Activated T-cell treated with anti-CD3 and anti-CD28 coated beads, Interleukin-2, amount 50 U/mL, for 48 hours (primary cell): ENCODE results near the gene ASB11.
"Not testable (repeated sequence)": the region's sequence is repeated elsewhere in the genome, so short reads cannot be mapped to it uniquely, and the experiment has no call there.

ENCODE experiments used
- DNase-seq, 2 experiments: peaks; one replicate each; pipeline ENCODE4 v3.0.0-alpha.2; 2020

Gene ASB11, protein sequence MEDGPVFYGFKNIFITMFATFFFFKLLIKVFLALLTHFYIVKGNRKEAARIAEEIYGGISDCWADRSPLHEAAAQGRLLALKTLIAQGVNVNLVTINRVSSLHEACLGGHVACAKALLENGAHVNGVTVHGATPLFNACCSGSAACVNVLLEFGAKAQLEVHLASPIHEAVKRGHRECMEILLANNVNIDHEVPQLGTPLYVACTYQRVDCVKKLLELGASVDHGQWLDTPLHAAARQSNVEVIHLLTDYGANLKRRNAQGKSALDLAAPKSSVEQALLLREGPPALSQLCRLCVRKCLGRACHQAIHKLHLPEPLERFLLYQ

DNA sequence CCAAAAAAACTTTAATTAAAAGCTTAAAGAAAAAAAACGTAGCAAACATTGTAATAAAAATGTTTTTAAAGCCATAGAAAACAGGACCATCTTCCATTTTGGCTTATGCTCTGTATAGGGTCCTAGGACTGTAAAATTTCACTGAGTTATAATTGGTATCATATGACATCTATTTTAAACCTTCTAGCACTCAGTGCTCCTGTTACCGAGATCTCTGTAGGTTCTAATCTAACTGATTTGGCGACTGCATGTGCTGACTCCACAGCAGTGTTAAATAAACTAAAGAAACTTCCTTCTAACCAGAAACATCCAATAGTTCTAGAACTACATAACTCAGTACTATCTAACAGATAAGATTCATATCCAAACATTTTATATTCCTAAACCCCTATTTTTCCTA lies at the start of gene ASB11:
Gene ASB11 (minus strand): TSS at position 132 of the 400 bp plus-strand sequence. CDS start 35 bp downstream, at position 97.
- no peak for DNase-seq

DNA sequence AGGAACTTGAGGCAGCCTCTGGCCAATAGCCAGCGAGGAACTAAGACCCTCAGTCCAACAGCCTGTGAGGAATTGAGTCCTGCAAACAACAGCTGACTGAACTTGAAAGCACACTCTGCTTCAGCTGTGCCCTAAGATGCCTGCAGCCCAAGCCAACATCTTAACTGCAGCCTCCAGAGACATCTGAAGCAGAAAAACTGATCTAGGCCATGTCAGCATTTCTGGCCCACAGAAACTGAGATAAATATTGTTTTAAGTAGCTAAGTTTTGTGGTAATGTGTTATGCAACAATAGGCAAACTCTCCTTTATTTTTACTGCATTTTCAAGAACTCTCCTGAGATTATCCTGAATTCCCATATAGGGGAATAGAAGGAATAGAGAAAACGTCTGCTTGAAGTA lies 44.3 kb upstream of the ASB11 start:
- DNase-seq, result no peak

DNA sequence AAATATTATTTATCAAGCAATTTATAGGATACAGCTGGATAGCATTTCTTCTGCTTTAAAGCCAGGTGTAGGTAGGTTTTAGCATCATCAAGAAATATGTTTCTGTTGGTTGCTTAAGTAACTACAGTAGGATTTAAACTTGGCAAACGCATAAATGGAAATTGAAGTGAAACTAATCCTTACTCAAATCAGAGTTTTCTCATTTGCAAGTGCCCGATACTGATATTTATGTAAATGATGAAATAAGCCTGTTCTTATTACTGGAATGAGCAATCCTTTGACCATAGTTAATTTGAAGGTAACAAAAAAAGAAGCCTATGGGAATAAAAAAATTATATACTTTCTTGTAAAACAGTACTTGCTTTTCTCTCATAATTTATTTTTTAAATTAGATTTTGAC lies 43.1 kb upstream of the ASB11 start:
- DNase-seq, result no peak

DNA sequence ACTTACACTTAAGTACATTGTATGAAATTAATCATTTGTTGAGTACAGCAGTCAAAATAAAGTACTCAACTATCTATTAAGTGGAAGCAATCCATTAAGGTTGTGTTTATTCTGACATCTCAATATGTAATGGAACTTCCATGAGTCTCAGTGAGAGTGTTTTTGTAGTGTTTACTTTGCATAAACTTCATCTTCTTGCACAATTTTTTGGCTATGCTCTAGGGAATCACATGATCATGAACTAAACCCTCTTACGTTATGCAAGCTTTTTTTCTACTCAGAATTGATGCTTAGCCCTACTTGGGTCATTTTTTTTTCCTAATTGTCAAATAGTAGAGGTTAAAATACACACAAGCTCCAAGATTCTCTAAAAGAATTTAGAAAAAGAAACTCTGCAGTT lies 41.0 kb upstream of the ASB11 start:
- DNase-seq, result no peak

DNA sequence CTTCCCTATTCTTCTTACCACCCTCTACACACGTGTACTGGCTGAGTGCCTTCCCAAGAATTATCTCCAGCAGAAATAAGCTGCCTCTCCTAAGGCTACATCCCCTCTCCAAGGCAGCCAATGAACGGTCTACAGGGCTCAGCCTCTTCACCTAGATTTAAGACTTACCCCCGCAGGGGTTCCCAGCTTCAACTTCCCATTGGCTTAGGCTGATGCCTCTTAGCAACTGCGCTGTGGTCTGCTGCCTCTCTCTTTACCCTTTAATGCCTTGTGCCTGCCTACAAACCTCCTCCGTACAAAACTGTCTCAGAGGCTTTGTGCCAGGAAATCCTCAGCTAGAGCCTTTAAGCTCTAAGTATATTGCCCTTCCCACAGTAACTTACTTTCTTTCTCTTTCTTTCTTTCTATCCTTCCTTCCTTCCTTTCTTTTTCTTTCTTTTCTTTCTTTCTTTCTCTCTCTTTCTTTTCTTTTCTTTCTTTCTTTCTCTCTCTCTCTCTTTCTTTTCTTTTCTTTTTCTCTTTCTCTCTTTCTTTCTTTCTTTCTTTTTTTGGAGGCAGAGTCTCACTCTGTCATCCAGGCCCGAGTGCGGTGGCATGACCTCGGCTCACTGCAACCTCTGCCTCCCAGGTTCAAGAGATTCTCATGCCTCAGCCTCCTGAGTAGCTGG lies 35.0 kb upstream of the ASB11 start:
- no peak for DNase-seq

DNA sequence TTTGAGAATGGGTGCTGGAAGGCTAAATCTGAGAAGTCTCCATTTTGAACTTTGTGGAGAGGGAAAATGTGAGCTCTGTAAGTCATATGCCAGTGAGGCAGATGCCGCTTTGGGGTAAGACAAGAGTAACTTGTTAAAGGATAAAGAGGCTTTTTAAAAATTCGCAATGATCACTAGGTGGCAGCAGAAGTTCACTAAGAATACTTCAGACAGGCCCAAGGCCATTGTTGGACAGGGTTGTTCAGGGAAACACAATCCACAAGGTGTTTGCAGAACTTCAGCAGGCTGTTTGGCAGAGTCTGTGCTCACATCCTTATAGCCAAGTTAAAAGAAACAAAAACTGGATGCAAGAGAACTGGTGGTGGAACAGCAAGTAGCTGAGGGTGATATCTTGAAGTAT lies 33.6 kb upstream of the ASB11 start:
- peak; percentile 26 to 32 for DNase-seq

DNA sequence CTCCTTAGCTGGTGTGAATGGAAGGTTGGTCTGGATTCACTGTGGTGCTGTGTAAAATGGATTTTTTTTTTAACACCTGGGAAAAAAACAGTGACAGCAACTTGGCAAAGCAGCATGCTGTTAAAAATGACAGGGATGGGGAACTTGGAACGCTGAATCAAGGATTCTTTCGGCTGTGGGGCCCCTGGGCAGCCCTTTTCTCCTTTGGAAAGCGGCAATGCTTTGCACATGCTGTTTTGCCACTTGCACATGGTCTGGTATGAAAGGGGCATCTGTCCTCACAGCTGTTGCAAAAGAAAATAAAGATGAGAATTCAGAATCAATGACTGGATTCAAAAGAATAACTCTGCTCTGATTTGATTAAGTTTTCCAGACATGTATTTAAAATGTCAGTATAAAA lies 30.5 kb upstream of the ASB11 start:
- no peak for DNase-seq

DNA sequence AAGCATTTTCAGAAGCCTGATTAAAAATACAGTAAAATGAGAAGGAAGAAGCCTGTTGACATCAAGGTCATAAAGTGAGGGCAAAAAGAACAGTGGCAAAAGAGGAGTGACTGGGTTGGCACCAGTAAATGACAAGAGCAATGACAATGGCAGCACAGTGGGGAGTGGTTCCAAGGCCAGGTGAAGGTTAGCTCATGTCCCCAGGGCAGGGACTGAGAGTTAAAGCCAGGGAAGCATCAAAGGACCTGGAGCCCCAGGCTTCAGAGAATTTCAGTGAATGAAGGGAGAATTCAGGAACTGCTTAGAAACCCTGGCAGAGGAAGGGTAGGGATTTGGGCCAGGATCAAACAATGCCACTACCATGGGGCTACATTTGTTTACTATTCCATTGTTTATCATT lies 28.7 kb upstream of the ASB11 start:
- DNase-seq, result no peak

DNA sequence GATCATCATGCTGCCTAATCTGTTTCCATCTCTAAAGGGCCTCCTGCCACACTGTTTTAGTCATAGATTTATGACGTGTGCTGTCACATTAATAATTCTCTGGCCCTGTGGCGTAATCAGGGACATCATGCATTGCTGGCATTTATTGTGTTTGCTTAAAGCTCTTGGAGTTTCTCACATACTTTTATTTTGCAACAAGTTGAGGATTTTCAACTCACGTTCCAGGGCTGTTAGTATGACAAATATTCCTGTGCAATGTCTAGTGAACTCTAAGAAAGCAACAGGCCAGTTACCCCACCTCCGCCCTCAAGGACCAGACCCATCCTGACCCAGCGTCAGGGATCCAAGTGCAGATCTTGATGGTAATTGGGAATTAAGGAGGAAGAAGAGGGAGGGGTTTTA lies 27.6 kb upstream of the ASB11 start:
- DNase-seq, result no peak

DNA sequence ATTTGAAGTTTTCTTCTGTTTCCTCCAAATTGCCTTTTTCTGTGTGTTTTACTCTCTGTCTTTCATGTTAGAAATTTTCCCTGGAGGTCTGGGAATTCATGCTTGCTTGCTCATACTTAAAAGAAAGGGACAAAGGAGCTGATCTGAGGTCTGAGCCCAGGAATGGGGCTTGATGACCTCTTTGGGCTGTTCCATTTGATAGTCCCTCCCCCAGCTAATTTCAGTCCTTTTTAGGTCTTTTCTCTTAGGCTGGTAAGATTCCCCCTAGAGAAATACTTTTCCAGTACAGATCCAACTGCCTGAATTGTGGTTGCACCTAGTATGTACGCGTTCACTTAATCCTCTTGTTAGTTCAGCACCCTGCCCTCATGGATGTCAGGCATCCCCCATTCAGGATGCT lies 25.4 kb upstream of the ASB11 start:
- DNase-seq, result no peak

DNA sequence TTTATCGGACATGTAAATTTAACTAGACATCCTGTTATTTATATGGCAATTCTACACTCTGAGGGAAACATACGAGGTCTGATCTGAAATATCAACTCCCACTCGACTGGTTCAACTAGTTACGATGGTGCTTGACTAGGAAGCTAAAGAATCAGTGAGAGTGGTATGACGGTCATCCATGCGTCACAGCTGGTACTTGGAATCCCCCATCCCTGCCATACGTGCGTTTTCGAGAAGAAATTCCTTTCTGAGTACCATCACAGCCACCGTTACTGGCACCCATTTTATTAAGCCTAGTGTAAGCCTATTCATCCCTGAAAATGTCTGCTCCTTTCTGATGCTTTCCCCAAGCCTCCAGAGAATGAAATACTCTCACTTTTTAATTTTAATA lies 20.6 kb upstream of the ASB11 start:
- peak; percentile 23 to 37 for DNase-seq

DNA sequence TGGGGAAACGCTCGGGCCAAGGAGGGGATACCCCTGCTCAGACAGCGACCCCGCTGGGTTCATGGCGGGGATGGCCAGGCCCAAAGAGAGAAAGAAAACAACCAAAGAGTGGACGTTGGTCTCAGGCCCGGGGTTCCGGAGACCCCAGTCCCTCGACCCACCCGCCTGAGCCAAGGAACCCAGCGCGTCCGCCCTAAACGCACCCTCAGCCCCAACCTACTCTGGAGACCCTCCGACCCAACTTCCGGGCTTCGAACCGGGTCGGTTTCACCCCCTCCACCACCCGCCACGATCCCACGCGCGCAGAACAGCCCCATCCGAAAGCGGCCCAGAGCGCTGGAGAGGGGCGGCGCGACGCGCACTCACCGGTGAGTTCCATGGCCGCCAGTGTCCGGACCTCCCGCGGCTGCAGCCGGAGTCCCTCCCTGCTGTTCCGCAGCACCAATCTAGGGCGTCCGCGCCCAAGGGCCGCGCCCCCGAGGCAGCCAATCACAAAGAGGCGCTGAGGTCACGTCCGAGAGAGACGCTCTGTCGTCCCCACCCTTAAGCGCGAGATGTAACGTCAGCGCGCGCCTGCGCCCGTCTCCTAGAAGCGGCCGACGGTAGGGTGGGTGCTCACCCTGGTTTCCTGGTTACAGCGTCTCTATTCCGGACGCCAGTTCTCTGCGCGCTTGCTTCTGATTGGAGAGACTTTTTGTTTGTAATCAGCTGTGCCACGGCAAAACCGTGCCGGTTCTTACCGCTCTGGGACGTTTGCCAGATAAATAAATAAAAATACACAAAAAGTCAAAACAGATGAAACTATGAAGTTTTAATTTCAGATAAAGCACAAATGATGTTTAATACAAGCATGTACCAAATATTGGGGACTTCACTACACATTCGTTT lies 19.9 kb upstream of the ASB11 start, which contains the start of gene PIGA:
Gene PIGA (minus strand): TSS at position 389 of the 888 bp plus-strand sequence. CDS start 3,593 bp downstream, outside the sequence.
- peak; percentile 89 to 90 for DNase-seq

DNA sequence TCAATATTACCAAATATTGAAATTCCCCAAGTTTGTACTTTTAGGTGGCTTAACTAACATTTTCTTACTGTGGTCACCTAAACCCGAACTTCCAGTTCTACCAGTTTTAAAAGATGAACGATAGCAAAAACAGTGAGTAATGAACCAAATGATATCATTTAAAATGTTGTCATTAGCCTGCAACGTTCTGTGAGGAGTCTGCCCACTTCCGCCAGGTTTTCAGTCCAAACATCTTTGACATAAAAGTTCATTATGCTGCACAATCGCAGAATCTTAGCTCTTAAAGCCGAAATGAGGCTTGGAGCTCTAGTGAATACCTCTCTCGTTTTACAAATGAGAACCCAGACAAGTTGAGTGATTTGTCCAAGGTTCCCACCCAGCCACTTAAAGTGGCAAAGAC lies 19.1 kb upstream of the ASB11 start:
- DNase-seq, result peak in 1 of 2 experiments; percentile 18

DNA sequence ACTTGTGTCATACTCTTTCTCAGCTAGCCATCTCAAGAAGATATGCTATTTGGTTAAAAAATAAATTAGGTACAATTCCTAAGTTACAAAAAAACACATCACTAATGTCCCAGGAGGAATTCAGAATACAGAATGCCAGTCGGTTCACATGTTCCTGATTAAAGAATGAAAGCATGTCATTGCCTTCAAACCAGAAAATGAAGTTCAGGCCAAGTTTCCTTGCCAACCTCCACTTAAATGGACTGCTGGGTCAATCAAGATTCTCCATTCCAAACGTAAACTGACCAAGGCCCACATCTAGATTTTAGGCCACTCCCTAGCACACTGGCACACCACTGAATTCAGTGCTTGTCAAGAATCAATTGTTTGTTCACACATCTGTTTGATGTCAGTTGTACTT lies 13.4 kb upstream of the ASB11 start:
- DNase-seq, result no peak

DNA sequence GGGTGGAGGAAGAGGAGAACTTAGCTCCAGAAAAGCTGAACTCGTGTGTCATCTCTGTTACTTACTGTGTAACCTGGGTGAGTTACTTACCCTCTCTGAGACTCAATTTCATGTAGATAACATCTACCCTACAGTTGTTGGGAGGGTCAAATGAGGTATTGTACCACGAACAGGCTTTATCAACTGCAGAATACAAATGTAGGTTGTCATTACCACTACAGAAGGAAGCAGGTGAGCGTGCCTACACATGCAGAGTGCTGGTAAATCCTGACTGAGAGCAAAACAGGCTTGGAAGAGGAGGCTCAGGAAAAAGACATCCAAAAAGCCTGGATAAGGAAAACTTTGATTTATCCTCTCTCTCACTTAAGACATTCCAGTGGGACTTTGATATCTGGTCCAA lies 12.7 kb upstream of the ASB11 start:
- no peak for DNase-seq

DNA sequence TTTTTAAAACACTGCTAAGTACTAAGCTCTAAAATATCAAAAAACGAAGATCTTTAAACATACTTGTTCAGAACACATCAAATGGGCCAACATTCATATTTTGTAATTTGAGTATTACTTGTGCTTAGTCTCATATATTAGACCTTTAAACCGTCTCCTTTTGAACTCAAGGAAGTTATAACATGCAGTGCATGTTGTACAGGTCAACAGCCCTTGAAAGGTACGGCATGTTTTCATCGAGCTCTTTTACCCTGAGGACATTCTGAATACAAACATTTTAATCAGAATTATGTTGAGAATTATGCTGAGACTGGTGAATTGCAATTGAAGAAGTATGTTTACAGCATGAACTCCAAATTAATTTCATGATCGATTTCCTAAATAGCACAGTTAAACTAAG lies 7.0 kb upstream of the ASB11 start:
- no peak for DNase-seq

DNA sequence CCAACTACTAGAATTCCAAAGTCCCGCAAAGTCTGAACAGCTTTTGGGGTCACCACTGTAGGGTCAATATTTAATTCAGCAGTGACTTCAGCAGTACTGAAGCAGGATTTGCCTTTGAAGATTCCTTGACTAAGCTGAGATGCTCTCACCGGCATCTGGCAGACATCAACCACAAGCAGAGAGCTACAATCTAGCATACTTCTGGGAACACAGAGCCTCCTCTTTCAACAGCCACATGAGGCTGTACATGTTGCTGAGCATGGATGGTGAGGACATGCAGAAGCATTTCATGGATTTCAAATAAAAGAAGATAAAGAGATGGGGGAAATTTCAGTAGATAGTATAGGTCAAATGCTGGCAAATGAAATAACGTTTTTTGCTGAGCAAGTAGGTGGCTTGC lies 6.6 kb upstream of the ASB11 start:
- DNase-seq, result no peak

DNA sequence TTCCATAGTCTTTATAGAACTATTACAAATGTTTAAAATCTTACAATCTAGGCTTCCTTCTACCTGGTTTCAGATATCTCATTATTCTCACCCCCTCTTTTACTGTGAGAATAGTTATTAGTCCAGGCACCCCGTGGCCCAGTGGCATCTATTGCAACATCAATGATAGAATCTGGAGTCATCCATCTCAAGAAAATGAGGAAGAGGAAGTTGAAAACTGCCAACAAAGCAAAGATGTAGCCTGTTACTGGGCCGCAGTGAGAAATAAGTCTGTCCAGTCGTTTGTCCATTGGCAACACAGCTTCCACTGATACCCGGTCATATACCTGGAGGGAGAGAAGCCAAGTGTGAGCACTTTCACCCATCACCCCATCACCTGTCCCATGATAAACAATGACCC lies 6.0 kb upstream of the ASB11 start:
- no peak for DNase-seq

DNA sequence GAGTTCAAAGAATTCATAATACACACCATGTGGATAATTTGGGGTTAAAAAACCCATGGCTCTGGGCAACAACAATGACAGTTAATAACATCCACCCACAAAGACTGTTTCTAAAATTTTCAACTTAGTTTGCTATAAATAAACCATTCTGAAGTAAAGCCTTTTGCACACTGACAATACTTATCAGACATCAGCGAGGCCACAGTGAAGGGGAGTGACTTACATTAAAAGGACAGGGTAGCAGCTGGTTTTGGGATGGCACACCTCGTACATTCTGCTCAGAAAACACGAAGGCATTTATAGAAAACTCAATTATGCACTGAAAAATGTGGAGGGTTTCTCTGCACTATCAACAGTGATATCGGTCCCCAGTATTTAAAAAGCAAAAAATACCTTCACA lies 4.9 kb upstream of the ASB11 start:
- no peak for DNase-seq

DNA sequence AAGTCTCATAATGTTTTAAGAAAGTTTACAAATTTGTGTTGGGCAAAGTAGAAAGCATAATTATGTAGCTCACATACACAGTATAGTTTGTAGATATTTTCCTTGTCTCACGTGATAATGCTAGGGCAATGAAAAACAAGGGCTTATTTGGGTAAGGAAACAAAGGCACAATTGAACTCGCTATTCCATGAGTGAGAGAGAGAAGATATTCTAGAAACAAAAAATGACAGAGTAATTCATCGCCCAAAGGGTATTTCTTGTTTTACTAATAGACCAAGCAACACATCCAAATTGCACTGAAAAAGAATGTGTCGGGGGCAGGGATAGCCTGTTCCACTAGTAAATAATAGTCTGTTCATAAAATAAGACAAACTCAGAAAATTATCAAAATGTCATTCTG lies 3.6 kb upstream of the ASB11 start:
- no peak for DNase-seq

DNA sequence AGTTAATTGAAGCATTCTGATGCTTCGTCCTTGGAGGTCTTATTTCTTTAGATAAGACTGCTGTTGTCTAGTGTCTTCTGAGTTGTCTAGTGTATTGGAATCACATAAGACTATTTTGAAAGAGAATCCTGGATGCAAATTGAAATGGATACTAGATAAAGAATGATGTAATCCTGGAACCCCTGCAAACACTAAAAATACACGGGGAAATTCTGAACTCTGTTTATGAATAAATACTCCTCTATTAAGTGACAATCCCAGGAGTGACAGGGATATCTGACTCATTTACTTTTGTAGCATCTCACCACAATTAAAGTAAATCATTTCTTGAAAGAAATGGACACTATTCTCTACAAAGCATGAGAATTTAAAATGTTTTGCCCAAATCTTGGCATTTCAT lies 968 bp downstream of the ASB11 start:
- DNase-seq, result no peak

DNA sequence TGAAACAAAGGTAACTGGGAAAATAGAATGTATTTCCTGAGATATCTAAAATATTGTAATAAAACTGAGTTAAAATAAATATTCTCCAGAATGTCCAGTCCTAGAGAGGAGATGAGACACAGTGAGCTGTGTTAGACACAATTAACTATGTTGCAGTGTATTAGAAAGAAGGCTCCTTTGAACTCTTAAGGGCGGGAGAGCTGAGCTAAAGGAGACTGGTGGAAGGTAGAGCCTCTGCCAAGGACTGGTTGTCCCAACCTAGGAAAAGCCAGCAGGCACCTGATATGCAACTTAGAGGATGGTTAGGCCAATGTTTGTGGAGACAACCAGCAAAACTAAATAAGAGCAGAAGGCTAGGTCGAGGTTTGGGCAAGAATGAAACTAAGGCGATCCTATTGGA lies 4.3 kb downstream of the ASB11 start:
- DNase-seq, result no peak

DNA sequence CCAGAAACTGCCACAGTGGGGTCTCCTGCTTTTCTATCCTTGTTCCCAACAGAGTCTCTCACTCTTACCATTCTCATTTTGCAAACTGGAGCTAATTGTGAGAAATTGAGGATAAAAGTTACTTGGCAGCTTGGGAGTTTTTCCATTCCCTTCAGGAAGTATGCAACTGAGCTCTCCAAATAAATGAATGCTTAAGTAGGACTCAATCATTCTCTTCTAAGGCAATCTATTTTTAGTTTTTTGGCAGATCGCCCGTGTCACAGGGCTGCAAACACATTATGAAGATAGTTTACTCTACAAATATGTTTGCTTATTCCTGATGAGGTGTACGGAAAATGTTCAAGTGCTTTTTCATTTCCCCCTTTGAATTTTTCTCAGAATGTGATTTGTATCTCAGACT lies 5.3 kb downstream of the ASB11 start:
- DNase-seq, result no peak

DNA sequence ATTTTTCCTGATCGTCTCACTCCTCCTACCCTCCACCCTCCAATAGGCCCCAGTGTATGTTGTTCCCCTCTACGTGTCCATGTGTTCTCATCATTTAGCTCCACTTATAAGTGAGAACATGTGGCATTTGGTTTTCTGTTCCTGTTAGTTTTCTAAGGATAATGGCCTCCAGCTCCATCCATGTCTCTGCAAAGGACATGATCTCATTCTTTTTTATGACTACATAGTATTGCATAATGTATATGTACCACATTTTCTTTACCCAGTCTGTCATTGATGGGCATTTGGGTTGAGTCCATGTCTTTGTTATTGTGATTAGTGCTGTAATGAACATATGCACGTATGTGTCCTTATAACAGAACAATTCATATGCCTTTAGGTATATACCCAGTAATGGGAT lies 9.5 kb downstream of the ASB11 start:
- not testable (repeated sequence) for DNase-seq
